IMR-90 (cell line): Measurements from ENCODE around the gene TIMELESS. TPM values are rescaled to one million over a fixed set of nuclear protein-coding genes. Genes with fewer than 3 reads are reported as not detected.

Source experiments
- ATAC-seq: fragments of 200-7000 bp; cut with Tn5 transposase; 2 replicates; pipeline ENCODE4 v1.9.1; 2020; ENCODE audit warnings: low read depth, mild to moderate bottlenecking, moderate library complexity
- BruUV-seq: library from RNA; stranded (reverse); fragments of 400-500 nt; replicated peaks from 2 replicates; lab custom pipeline; 2021; lab: Mats Ljungman, UMichigan
- CTCF ChIA-PET: fragments of 300-600 bp; formaldehyde crosslinking; extraction: SDS; loops from one replicate; lab custom pipeline; 2021; ENCODE audit warnings: antibody characterized with exemption; lab: Yijun Ruan, JAX
- POLR2A ChIA-PET: fragments of 300-600 bp; sonication (Branson Sonifier 250); formaldehyde crosslinking; loops from one replicate; lab custom pipeline; 2022; ENCODE audit warnings: antibody characterized with exemption; ENCODE audit not compliant: unreplicated experiment; lab: Charles Lee
- DNase-seq: peaks from one replicate; pipeline ENCODE4 v3.0.0; 2013
- H2AFZ ChIP-seq: replicated peaks from 2 replicates; pipeline ENCODE3; 2013; ENCODE audit warnings: low read length, mild to moderate bottlenecking; ENCODE audit not compliant: poor library complexity
- H2AK5ac ChIP-seq: 2 replicates; pipeline ENCODE4 v1.6.1; 2013; ENCODE audit warnings: low read depth, low read length, inconsistent platforms
- H2AK9ac ChIP-seq: replicated peaks from 2 replicates; pipeline ENCODE3; 2013; ENCODE audit warnings: mild to moderate bottlenecking, low read depth, low read length, moderate library complexity; ENCODE audit not compliant: poor library complexity
- H2BK120ac ChIP-seq: 2 replicates; pipeline ENCODE4 v1.6.1; 2013; ENCODE audit warnings: low read depth, low read length, inconsistent platforms
- H2BK15ac ChIP-seq: 3 replicates; pipeline ENCODE4 v1.6.1; 2013; ENCODE audit warnings: low read depth, low read length, inconsistent platforms
- H2BK20ac ChIP-seq: 2 replicates; pipeline ENCODE4 v1.6.1; 2013; ENCODE audit warnings: low read depth, mild to moderate bottlenecking, inconsistent platforms, low read length, moderate library complexity
- H2BK5ac ChIP-seq: 2 replicates; pipeline ENCODE4 v1.6.1; 2013; ENCODE audit warnings: mild to moderate bottlenecking, low read depth, low read length, inconsistent platforms; ENCODE audit not compliant: poor library complexity, severe bottlenecking
- H3K14ac ChIP-seq: replicated peaks from 2 replicates; pipeline ENCODE4 v1.6.1; 2013; ENCODE audit warnings: low read depth, low read length, inconsistent platforms
- H3K18ac ChIP-seq: 2 replicates; pipeline ENCODE4 v1.6.1; 2013; ENCODE audit warnings: low read depth, low read length, control low read depth
- H3K23ac ChIP-seq: 2 replicates; pipeline ENCODE4 v1.6.1; 2013; ENCODE audit warnings: low read depth, low read length, inconsistent platforms
- H3K27ac ChIP-seq: 2 replicates; pipeline ENCODE4 v1.5.1; 2013; ENCODE audit warnings: mild to moderate bottlenecking, control low read depth, low read length; ENCODE audit not compliant: insufficient read depth
- H3K27me3 ChIP-seq: 2 replicates; pipeline ENCODE4 v1.6.1; 2013; ENCODE audit warnings: low read length; ENCODE audit not compliant: control insufficient read depth, insufficient read depth
- H3K36me3 ChIP-seq: 2 replicates; pipeline ENCODE4 v1.6.1; 2013; ENCODE audit warnings: low read length, mixed read lengths; ENCODE audit not compliant: control insufficient read depth, insufficient read depth
- H3K4ac ChIP-seq: 2 replicates; pipeline ENCODE4 v1.6.1; 2013; ENCODE audit warnings: low read depth, low read length, inconsistent platforms
- H3K4me1 ChIP-seq: 2 replicates; pipeline ENCODE4 v1.6.1; 2013; ENCODE audit warnings: low read length, mixed read lengths; ENCODE audit not compliant: control insufficient read depth, insufficient read depth
- H3K4me2 ChIP-seq: 2 replicates; pipeline ENCODE4 v1.6.1; 2013; ENCODE audit warnings: low read depth, mild to moderate bottlenecking, control low read depth, low read length, moderate library complexity
- H3K4me3 ChIP-seq: 2 replicates; pipeline ENCODE4 v1.5.1; 2013; ENCODE audit warnings: low read depth, mild to moderate bottlenecking, control low read depth, low read length, moderate library complexity; ENCODE audit not compliant: insufficient read depth
- H3K56ac ChIP-seq: 2 replicates; pipeline ENCODE4 v1.6.1; 2013; ENCODE audit warnings: low read length, inconsistent platforms; ENCODE audit not compliant: insufficient read depth; ENCODE audit errors: extremely low read depth
- H3K79me1 ChIP-seq, 2 experiments: 2 replicates each; pipeline ENCODE4 v1.6.1; 2013; ENCODE audit warnings: low read length in 2 of 2, inconsistent platforms in 1 of 2, low read depth in 1 of 2
- H3K9ac ChIP-seq: 2 replicates; pipeline ENCODE4 v1.6.1; 2013; ENCODE audit warnings: low read depth, low read length, control low read depth
- H3K9me1 ChIP-seq: 2 replicates; pipeline ENCODE4 v1.6.1; 2013; ENCODE audit warnings: low read length, inconsistent platforms; ENCODE audit not compliant: insufficient read depth
- H3K9me3 ChIP-seq: 2 replicates; pipeline ENCODE4 v1.6.1; 2013; ENCODE audit warnings: low read length; ENCODE audit not compliant: control insufficient read depth, insufficient read depth
- H4K20me1 ChIP-seq: 2 replicates; pipeline ENCODE4 v1.6.1; 2013; ENCODE audit warnings: low read length, inconsistent platforms; ENCODE audit not compliant: insufficient read depth
- H4K5ac ChIP-seq: 2 replicates; pipeline ENCODE4 v1.6.1; 2013; ENCODE audit warnings: mild to moderate bottlenecking, low read depth, low read length, control low read depth
- H4K8ac ChIP-seq, 2 experiments: 2 replicates each; pipeline ENCODE4 v1.6.1; 2013; ENCODE audit warnings: low read depth in 2 of 2, low read length in 2 of 2, control low read depth in 1 of 2, inconsistent platforms in 1 of 2
- H4K91ac ChIP-seq: 2 replicates; pipeline ENCODE4 v1.6.1; 2013; ENCODE audit warnings: low read depth, low read length, inconsistent platforms; ENCODE audit not compliant: insufficient read depth
- MAZ ChIP-seq: IDR thresholded peaks from 2 replicates; pipeline ENCODE4 v1.6.1; 2012; ENCODE audit warnings: low read depth, mild to moderate bottlenecking, low read length, improper control_type of control experiment, moderate library complexity, borderline replicate concordance
- MXI1 ChIP-seq: IDR thresholded peaks from 2 replicates; pipeline ENCODE4 v1.6.1; 2012; ENCODE audit warnings: low read depth, mild to moderate bottlenecking, low read length, moderate library complexity, borderline replicate concordance
- POLR2A ChIP-seq: IDR thresholded peaks from 2 replicates; pipeline ENCODE4 v1.6.1; 2012; ENCODE audit warnings: mild to moderate bottlenecking, low read depth, low read length
- RAD21 ChIP-seq: IDR thresholded peaks from 2 replicates; pipeline ENCODE4 v1.6.1; 2012; ENCODE audit warnings: low read length, improper control_type of control experiment
- RFX5 ChIP-seq: IDR thresholded peaks from 2 replicates; pipeline ENCODE4 v1.8.0; 2012; ENCODE audit warnings: low read depth, mild to moderate bottlenecking, low read length, moderate library complexity
- SMC3 ChIP-seq: fragments of 150-350 bp; IDR thresholded peaks from 2 replicates; pipeline ENCODE4 v1.6.1; 2016; ENCODE audit warnings: low read depth, mild to moderate bottlenecking, antibody characterized with exemption, low read length, moderate library complexity
- USF2 ChIP-seq: fragments of 150-350 bp; IDR thresholded peaks from 2 replicates; pipeline ENCODE4 v1.6.1; 2017; ENCODE audit warnings: mild to moderate bottlenecking, antibody characterized with exemption, low read length, low read depth
- WGBS, 2 experiments: methylation state at CpG; one replicate each; pipeline versions ENCODE4 v1.1.5 to v1.1.7; 2013; ENCODE audit warnings: missing lambda C conversion rate in 2 of 2; ENCODE audit not compliant: insufficient read length in 1 of 2; ENCODE audit errors: extremely low coverage in 2 of 2; 5-methylcytosine and 5-hydroxymethylcytosine counted together
- dilution Hi-C: fragments of 300-500 bp; cut with HindIII; formaldehyde crosslinking; loops from one replicate; pipeline ENCODE4 v1.14.3; 2018; ENCODE audit warnings: low sequenced_read_pairs; ENCODE audit not compliant: unreplicated experiment
- in situ Hi-C: fragments of 300-500 bp; cut with MboI; formaldehyde crosslinking; loops from 3 replicates; pipeline ENCODE4 v1.14.3; 2019; ENCODE audit warnings: low sequenced_read_pairs, inconsistent platforms, mixed read lengths
- intact Hi-C: fragments of 100-400 bp; cut with micrococcal nuclease; formaldehyde crosslinking; loops from 2 replicates; pipeline ENCODE4 v1.10.0; 2022
- polyA plus RNA-seq, 3 experiments: library from polyadenylated mRNA; depleted of rRNA; stranded (reverse); fragments of >200 nt; gene quantifications; 2 replicates each; pipeline ENCODE4 v1.2.3, GENCODE V29; 2012; ENCODE audit warnings: low replicate concordance in 1 of 3
- total RNA-seq: library from RNA; depleted of rRNA; stranded (reverse); fragments of >200 nt; gene quantifications from 2 replicates; pipeline ENCODE4 v1.2.3, GENCODE V29; 2012

Gene TIMELESS
- total and polyA plus RNA-seq, 2 of the 4 experiments (the other 2 are of a cell fraction): 7.3 to 10.4 TPM

- Histone ChIP-seq H3K79me1 (peaks cover 22 to 55% of the 10 kb centered on the region in 2 experiments), H4K8ac (no peak overlapping the region), H3K4ac (no peak overlapping the region), H3K4me3 (no peak overlapping the region), H3K36me3 (peaks cover 5% of the 10 kb centered on the region), H3K23ac (no peak overlapping the region), H3K4me1 (no peaks in the 10 kb centered on the region), H4K5ac (no peak overlapping the region), H2BK120ac (no peak overlapping the region), H3K14ac (no peak overlapping the region), H3K4me2 (no peak overlapping the region), H3K9me1 (peaks cover 19% of the 10 kb centered on the region; the same call in 1 of the 2 replicates), H3K56ac (no peak overlapping the region), H2AK9ac (no peak overlapping the region), H3K9ac (no peak overlapping the region), H3K27ac (no peak overlapping the region), H4K91ac (no peak overlapping the region), H4K20me1 (no peaks in the 10 kb centered on the region), H2BK15ac (no peak overlapping the region), H3K9me3 (no peaks in the 10 kb centered on the region), H3K18ac (no peak overlapping the region), H3K27me3 (no peaks in the 10 kb centered on the region), H2AK5ac (no peak overlapping the region), H2AFZ (no peak overlapping the region), H2BK20ac (no peak overlapping the region), H2BK5ac (no peak overlapping the region)
- no TSS peak for BruUV-seq
- dilution Hi-C loops (no loop called here), in situ Hi-C loops (no loop called here), intact Hi-C loops (no loop called here)
- ChIA-PET POLR2A (no interaction called here), CTCF (no interaction called here)
- TF ChIP-seq MXI1 (no peak), RFX5 (no peak), SMC3 (no peak), RAD21 (no peak), MAZ (no peak), USF2 (no peak), POLR2A (no peak)
- DNase-seq (no peak), ATAC-seq (no peak)
- WGBS, 2 experiments: 75% methylated on average over 2 of the region's 9 CpGs; no CpG with 5 or more reads in 1 of the 2 experiments
These were observed 25.2 kb upstream of the TIMELESS start for GRCh38 chr12:56474389-56474788.
